Measurements from ENCODE around the gene LEAP2.

- no peak for TF ChIP-seq MAX (IDR thresholded peaks at IDR 0.05; ENCODE audit: low read depth)
- no peak for TF ChIP-seq CTCF (IDR thresholded peaks at IDR 0.05)
- no peak for TF ChIP-seq JUND (IDR thresholded peaks at IDR 0.05)
- no peak for TF ChIP-seq EP300 (IDR thresholded peaks at IDR 0.05; ENCODE audit: borderline replicate concordance in 1 of 2, low read depth in 1 of 2, low read length in 1 of 2)
- no peak for TF ChIP-seq YY1 (IDR thresholded peaks at IDR 0.05; ENCODE audit: low read depth)
- no peak for TF ChIP-seq EZH2phosphoT487 (IDR thresholded peaks at IDR 0.05; ENCODE audit: borderline replicate concordance, low read depth)
- TF ChIP-seq SIN3A (IDR thresholded peaks at IDR 0.05; ENCODE audit: borderline replicate concordance, low read depth, low read length): no peak
- TF ChIP-seq FOXJ3 (CRISPR knock-in tag; IDR thresholded peaks at IDR 0.05): no peak
- no peak for TF ChIP-seq POLR2AphosphoS5 (IDR thresholded peaks at IDR 0.05; ENCODE audit: low read depth, low read length)
- TF ChIP-seq NFIC (IDR thresholded peaks at IDR 0.05; ENCODE audit: borderline replicate concordance): no peak
- TF ChIP-seq REST (IDR thresholded peaks at IDR 0.05; ENCODE audit: low read depth, low read length): no peak
- no peak for TF ChIP-seq TAF1 (IDR thresholded peaks at IDR 0.05; ENCODE audit: borderline replicate concordance, low read depth, low read length)
- TF ChIP-seq ZBTB33 (IDR thresholded peaks at IDR 0.05; ENCODE audit: borderline replicate concordance, low read depth): no peak
Observed at GRCh38 chr5:132825033-132825833, 48.2 kb upstream of the LEAP2 start.
